Fibroblast of lung (primary cell): ENCODE measurements around the gene TMEM9.

Experiments
- EZH2 ChIP-seq: IDR thresholded peaks from 2 replicates; pipeline ENCODE4 v1.5.1; 2012; ENCODE audit warnings: low read length, control low read depth, mild to moderate bottlenecking; ENCODE audit errors: missing control alignments
- TF ChIP-seq, protein P1 (sequence below), 2 donors: IDR thresholded peaks in 1 of 2; conservative IDR thresholded peaks in 1 of 2; 1 replicate in 1 of 2; 2 replicates in 1 of 2; pipeline ENCODE4 v1.5.1; 2011 to 2012; ENCODE audit warnings: low read length in 2 of 2, control low read depth in 1 of 2, inconsistent platforms in 1 of 2, low read depth in 1 of 2, mild to moderate bottlenecking in 1 of 2

DNA sequence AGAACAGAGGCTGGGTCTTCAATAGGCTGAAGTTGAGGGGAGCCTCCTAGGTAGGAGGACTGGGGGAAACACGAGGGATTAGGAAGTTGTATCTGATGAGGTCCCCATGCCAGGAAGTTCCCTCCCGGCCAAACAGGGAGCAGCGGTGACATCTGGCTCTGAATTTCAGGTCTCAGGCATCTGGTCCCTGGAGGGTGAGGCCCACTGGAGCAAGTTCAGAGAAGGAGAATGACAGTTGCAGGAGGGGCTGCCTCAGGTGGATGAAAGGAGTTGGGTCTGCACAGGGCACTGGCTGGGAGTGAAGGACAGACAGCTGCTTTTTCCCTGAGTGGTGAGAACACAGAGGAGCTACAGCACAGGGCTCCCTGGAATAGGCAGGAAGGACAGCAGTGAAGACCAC, 9.1 kb downstream of the TMEM9 start:
- no peak for TF ChIP-seq EZH2
- TF ChIP-seq, protein P1, sequence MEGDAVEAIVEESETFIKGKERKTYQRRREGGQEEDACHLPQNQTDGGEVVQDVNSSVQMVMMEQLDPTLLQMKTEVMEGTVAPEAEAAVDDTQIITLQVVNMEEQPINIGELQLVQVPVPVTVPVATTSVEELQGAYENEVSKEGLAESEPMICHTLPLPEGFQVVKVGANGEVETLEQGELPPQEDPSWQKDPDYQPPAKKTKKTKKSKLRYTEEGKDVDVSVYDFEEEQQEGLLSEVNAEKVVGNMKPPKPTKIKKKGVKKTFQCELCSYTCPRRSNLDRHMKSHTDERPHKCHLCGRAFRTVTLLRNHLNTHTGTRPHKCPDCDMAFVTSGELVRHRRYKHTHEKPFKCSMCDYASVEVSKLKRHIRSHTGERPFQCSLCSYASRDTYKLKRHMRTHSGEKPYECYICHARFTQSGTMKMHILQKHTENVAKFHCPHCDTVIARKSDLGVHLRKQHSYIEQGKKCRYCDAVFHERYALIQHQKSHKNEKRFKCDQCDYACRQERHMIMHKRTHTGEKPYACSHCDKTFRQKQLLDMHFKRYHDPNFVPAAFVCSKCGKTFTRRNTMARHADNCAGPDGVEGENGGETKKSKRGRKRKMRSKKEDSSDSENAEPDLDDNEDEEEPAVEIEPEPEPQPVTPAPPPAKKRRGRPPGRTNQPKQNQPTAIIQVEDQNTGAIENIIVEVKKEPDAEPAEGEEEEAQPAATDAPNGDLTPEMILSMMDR (conservative IDR thresholded peaks at IDR 0.05 in 1 of 2, IDR thresholded peaks at IDR 0.05 in 1 of 2; ENCODE audit: low read depth in 1 of 2, low read length in 2 of 2) = no peak
